CD4-positive, alpha-beta T cell treated with Interleukin-6 at 100 ng/mL for 8 hours (primary cell): ENCODE data around the gene TIMM22.
"Not testable (repeated sequence)": the region's sequence is repeated elsewhere in the genome, so short reads cannot be mapped to it uniquely, and the experiment has no call there.

Experiments used
- DNase-seq: peaks from one replicate; pipeline ENCODE4 v3.0.0-alpha.2; 2020; ENCODE audit warnings: mixed read lengths, low spot score

Gene TIMM22

GRCh38 chr17:1039511-1040215 lies 42.7 kb downstream of the TIMM22 start:
- DNase-seq, result no peak

- DNase-seq, result no peak
Measured at GRCh38 chr17:1040216-1040600, 43.3 kb downstream of the TIMM22 start.

- DNase-seq, result no peak
Measured at GRCh38 chr17:1041746-1042145, 44.8 kb downstream of the TIMM22 start.

- no peak for DNase-seq
Measured at GRCh38 chr17:1042486-1042885, 45.6 kb downstream of the TIMM22 start.

GRCh38 chr17:1043601-1044251 lies 46.8 kb downstream of the TIMM22 start:
- no peak for DNase-seq

- DNase-seq, result not testable (repeated sequence)
Measured at GRCh38 chr17:1044387-1045009, 47.6 kb downstream of the TIMM22 start.

GRCh38 chr17:1045456-1045855 lies 48.5 kb downstream of the TIMM22 start:
- DNase-seq, result no peak

- no peak for DNase-seq
Measured at GRCh38 chr17:1047177-1047878, 50.4 kb downstream of the TIMM22 start.

GRCh38 chr17:1047879-1048470 lies 51.0 kb downstream of the TIMM22 start:
- no peak for DNase-seq

GRCh38 chr17:1048516-1049115 lies 51.7 kb downstream of the TIMM22 start:
- DNase-seq, result not testable (repeated sequence)

GRCh38 chr17:1049446-1050225 lies 52.7 kb downstream of the TIMM22 start:
- no peak for DNase-seq

- no peak for DNase-seq
Measured at GRCh38 chr17:1050246-1050995, 53.5 kb downstream of the TIMM22 start.

- no peak for DNase-seq
Measured at GRCh38 chr17:1050996-1051925, 54.3 kb downstream of the TIMM22 start.
